Loucy (cell line): ENCODE data around the gene CARD9.

Source experiments
- CTCF ChIP-seq: fragments of 200-600 bp; sonication (generic); conservative IDR thresholded peaks from 2 replicates; pipeline ENCODE4 v1.5.1; 2014; ENCODE audit warnings: mild to moderate bottlenecking, antibody characterized with exemption, low read length
- EZH2phosphoT487 ChIP-seq: fragments of 200-600 bp; IDR thresholded peaks from 2 replicates; pipeline ENCODE4 v1.6.1; 2018; ENCODE audit warnings: antibody characterized with exemption, mild to moderate bottlenecking, moderate library complexity, borderline replicate concordance

- no peak for TF ChIP-seq CTCF
- TF ChIP-seq EZH2phosphoT487 = no peak
Measured at GRCh38 chr9:136326061-136326760, 47.3 kb downstream of the CARD9 start.
